OCI-LY3 (cell line): Measurements from ENCODE around the gene ADIPOR2.

Experiments used
- H2AFZ ChIP-seq: fragments of 200-600, 300-600 bp; shearing (Covaris generic); 2 replicates; pipeline ENCODE4 v1.6.0; 2014; ENCODE audit warnings: antibody characterized with exemption, low read depth, low read length
- H3K27ac ChIP-seq: fragments of 200-600, 300-600 bp; sonication (generic); 2 replicates; pipeline ENCODE4 v1.5.1; 2014; ENCODE audit warnings: mild to moderate bottlenecking, low read length, moderate library complexity, mixed read lengths
- H3K27me3 ChIP-seq: fragments of 200-600, 300-600 bp; sonication (generic); 2 replicates; pipeline ENCODE4 v1.6.1; 2014; ENCODE audit warnings: low read depth, low read length, mixed read lengths
- H3K36me3 ChIP-seq: fragments of 200-600, 300-600 bp; sonication (generic); replicated peaks from 2 replicates; pipeline ENCODE3; 2014; ENCODE audit warnings: low read depth, low read length, mixed read lengths
- H3K4me1 ChIP-seq: fragments of 300-600, 200-600 bp; sonication (generic); 2 replicates; pipeline ENCODE4 v1.6.1; 2014; ENCODE audit warnings: low read length, mixed read lengths
- H3K4me2 ChIP-seq: fragments of 200-600, 300-600 bp; sonication (generic); 2 replicates; pipeline ENCODE4 v1.6.1; 2014; ENCODE audit warnings: low read length, mixed read lengths
- H3K4me3 ChIP-seq: fragments of 300-600, 200-600 bp; sonication (generic); 2 replicates; pipeline ENCODE4 v1.5.1; 2014; ENCODE audit warnings: antibody characterized with exemption, mild to moderate bottlenecking, low read length, moderate library complexity
- H3K79me2 ChIP-seq: fragments of 300-600, 200-600 bp; shearing (Covaris generic); 2 replicates; pipeline ENCODE4 v1.6.1; 2014; ENCODE audit warnings: mild to moderate bottlenecking, low read length, mixed read lengths
- H3K9ac ChIP-seq: fragments of 300-600, 200-600 bp; shearing (Covaris generic); 2 replicates; pipeline ENCODE4 v1.6.0; 2014; ENCODE audit warnings: mild to moderate bottlenecking, low read length, moderate library complexity
- H3K9me3 ChIP-seq: fragments of 200-600, 300-600 bp; shearing (Covaris generic); 2 replicates; pipeline ENCODE4 v1.6.1; 2014; ENCODE audit warnings: low read length, mixed read lengths; ENCODE audit not compliant: insufficient read depth
- H4K20me1 ChIP-seq: fragments of 200-600, 300-600 bp; sonication (generic); 2 replicates; pipeline ENCODE4 v1.6.1; 2016; ENCODE audit warnings: low read length, mixed read lengths; ENCODE audit not compliant: insufficient read depth
- EZH2phosphoT487 ChIP-seq: fragments of 200-600 bp; shearing (Covaris generic); IDR thresholded peaks from 2 replicates; pipeline ENCODE4 v1.6.1; 2018; ENCODE audit warnings: antibody characterized with exemption, mixed run types, low read depth
- TF ChIP-seq, protein P1 (sequence below): fragments of 200-600, 300-600 bp; sonication (generic); IDR thresholded peaks from 2 replicates; pipeline ENCODE4 v1.5.1; 2014; ENCODE audit warnings: antibody characterized with exemption, low read length, low read depth

The ADIPOR2 gene

DNA sequence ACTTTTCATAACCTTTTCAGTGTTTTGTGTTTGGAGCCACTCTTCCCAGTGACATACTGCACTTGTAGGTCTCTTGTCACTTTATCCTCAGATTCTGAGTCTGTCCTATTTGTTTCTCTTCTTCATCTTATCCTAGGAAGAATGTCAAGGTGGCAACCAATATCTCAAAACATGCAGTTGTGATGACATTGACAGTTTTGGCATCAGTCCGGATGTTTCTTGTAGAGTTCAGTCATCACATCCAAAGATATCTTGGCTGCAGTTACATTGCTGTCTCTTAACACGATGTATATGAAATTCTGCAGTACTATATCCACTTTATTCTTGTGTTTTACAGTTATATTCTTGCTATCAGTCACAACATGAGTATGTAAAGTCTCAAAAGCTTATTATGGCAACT is 6.4 kb downstream of the ADIPOR2 start:
- Histone ChIP-seq H3K4me2 (no peak overlapping the region), H4K20me1 (peaks cover 74% of the 10 kb centered on the region), H3K9ac (no peak overlapping the region), H3K4me1 (peaks cover 11% of the 10 kb centered on the region), H3K27ac (no peak overlapping the region), H3K4me3 (no peak overlapping the region), H3K27me3 (no peaks in the 10 kb centered on the region), H3K9me3 (no peaks in the 10 kb centered on the region), H2AFZ (no peak overlapping the region), H3K79me2 (peaks cover 99% of the 10 kb centered on the region), H3K36me3 (peaks cover 7% of the 10 kb centered on the region)
- TF ChIP-seq EZH2phosphoT487, result no peak
- TF ChIP-seq, protein P1, sequence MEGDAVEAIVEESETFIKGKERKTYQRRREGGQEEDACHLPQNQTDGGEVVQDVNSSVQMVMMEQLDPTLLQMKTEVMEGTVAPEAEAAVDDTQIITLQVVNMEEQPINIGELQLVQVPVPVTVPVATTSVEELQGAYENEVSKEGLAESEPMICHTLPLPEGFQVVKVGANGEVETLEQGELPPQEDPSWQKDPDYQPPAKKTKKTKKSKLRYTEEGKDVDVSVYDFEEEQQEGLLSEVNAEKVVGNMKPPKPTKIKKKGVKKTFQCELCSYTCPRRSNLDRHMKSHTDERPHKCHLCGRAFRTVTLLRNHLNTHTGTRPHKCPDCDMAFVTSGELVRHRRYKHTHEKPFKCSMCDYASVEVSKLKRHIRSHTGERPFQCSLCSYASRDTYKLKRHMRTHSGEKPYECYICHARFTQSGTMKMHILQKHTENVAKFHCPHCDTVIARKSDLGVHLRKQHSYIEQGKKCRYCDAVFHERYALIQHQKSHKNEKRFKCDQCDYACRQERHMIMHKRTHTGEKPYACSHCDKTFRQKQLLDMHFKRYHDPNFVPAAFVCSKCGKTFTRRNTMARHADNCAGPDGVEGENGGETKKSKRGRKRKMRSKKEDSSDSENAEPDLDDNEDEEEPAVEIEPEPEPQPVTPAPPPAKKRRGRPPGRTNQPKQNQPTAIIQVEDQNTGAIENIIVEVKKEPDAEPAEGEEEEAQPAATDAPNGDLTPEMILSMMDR, result no peak

DNA sequence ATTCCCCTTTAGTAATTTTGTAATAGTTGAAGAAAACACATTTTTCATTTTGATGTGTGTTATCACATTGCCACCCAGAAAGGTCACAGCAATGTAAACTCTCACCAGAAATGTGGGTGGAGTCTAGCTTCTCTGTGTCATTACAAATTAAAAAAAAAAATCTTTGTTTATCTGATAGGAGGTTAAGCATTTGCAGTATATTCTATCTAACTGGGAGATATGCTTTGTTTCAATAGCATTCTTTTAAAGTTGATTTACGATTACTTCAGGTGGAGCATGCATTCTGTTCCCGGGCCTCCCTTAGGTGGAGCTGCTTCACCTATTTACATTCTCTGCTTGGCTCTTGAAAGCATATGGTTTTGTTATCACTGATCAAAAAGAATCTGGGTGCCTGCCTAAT is 7.8 kb downstream of the ADIPOR2 start:
- Histone ChIP-seq H3K9ac (no peak overlapping the region), H3K27ac (no peak overlapping the region), H3K4me1 (no peaks in the 10 kb centered on the region), H4K20me1 (peaks cover 65% of the 10 kb centered on the region), H2AFZ (no peak overlapping the region), H3K79me2 (peaks cover 99% of the 10 kb centered on the region), H3K4me3 (no peak overlapping the region), H3K9me3 (no peaks in the 10 kb centered on the region), H3K36me3 (peaks cover 6% of the 10 kb centered on the region), H3K4me2 (no peak overlapping the region), H3K27me3 (no peaks in the 10 kb centered on the region)
- no peak for TF ChIP-seq EZH2phosphoT487
- TF ChIP-seq, protein P1, result no peak

DNA sequence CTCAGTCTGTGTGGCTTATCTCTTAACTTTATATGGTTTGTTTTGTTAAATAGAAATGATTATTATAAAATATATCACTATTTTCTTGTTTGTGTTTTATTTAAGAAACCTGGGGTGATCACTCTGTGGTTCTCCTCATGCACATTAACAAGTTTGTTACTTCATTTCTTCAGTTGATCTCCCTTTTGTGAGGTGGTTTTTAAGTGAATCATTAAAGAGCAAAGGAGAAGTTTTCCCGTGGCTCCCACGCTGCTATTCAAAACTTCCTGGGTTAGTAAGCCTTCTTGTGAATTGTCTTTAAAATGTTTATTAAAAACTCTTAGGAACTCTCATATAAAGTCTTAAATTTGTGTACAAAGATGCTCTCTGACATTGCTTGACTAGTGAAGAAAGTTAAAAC is 11.8 kb downstream of the ADIPOR2 start:
- no peak for TF ChIP-seq EZH2phosphoT487
- TF ChIP-seq, protein P1, result no peak
- Histone ChIP-seq H3K27ac (no peak overlapping the region), H2AFZ (no peak overlapping the region), H4K20me1 (peaks cover 37% of the 10 kb centered on the region), H3K4me2 (no peak overlapping the region), H3K4me3 (no peak overlapping the region), H3K9ac (no peak overlapping the region), H3K27me3 (no peaks in the 10 kb centered on the region), H3K36me3 (peaks cover 9% of the 10 kb centered on the region), H3K4me1 (peaks cover 6% of the 10 kb centered on the region), H3K79me2 (peaks cover 89% of the 10 kb centered on the region), H3K9me3 (no peaks in the 10 kb centered on the region)

DNA sequence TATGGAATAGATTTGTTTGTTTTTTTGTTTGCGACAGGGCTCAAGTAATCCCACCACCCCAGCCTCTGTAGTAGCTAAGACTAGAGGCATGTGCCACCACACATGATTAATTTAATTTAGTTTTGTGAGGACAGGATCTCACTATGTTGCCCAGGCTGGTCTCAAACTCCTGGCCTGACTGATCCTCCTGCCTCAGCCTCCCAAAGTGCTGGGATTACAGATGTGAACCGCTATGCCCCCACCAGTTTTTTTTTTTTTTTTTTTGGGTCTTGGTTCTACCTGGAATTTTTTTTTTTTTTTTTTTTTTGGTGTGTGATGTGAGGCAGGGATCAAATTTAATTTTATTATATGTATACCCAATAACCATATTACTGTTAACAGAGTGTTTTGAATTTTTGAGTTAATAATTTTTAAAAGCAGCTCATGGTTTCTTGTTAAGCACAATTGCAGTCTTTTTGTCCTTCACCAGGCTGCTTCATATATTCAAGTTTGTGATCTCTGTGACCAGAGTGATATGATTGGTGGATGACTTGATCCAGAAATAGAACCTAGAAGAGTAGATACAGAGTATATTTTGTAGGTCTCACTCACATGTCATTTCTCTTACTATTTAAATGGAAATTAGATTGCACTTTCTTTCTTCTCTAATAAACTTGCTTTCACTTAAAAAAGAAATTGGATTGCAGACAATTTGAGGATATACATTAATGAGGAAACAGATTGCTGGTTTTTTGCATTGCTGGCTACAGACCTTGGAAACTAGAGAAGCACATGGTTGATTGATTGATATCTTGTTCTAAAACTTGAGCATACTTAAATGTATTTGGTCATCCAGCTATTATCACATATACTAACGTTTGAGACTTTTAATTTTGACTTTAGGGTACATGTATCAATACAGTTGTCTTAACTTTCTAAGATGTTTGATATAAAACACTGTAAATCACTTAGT is 13.2 kb downstream of the ADIPOR2 start:
- peaks cover 24% of the 10 kb centered on the region; the same call in 1 of the 2 replicates for H4K20me1 ChIP-seq
- no peak overlapping the region for H3K9ac ChIP-seq
- peaks cover 6% of the 10 kb centered on the region for H3K4me1 ChIP-seq
- H2AFZ ChIP-seq, result no peak overlapping the region
- no peaks in the 10 kb centered on the region for H3K27me3 ChIP-seq
- no peak for TF ChIP-seq EZH2phosphoT487
- TF ChIP-seq, protein P1, result no peak
- H3K4me3 ChIP-seq, result no peak overlapping the region
- H3K79me2 ChIP-seq, result peaks cover 89% of the 10 kb centered on the region
- H3K27ac ChIP-seq, result no peak overlapping the region
- no peak overlapping the region for H3K4me2 ChIP-seq
- no peaks in the 10 kb centered on the region for H3K9me3 ChIP-seq
- peaks cover 9% of the 10 kb centered on the region for H3K36me3 ChIP-seq
